C1 segment of cervical spinal cord (tissue), 14 donors: ENCODE results near the gene ZNF512B.
A peak's percentile ranks its signal among the peaks of the same experiment; 100 is the strongest.
"Not testable (repeated sequence)": the region's sequence is repeated elsewhere in the genome, so short reads cannot be mapped to it uniquely, and the experiment has no call there.

Experiments used
- DNase-seq, 14 donors: peaks; one replicate each; lab custom pipeline; 2025; lab: John Stamatoyannopoulos, UW

Gene ZNF512B

GRCh38 chr20:63969838-63970713 is at the start of gene ZNF512B:
TSS of gene ZNF512B (minus strand) at chr20:63969930. CDS start at chr20:63967950, 1,980 bp downstream.
- peak in 5 of 14 donors; percentile 18 to 57 (median 25) for DNase-seq

- DNase-seq = no peak
These were observed 45.9 kb upstream of the ZNF512B start for GRCh38 chr20:64015635-64016034.

GRCh38 chr20:64012385-64013154 is 42.8 kb upstream of the ZNF512B start:
- not testable (repeated sequence) for DNase-seq

GRCh38 chr20:64011366-64011779 is 41.6 kb upstream of the ZNF512B start:
- DNase-seq = no peak

GRCh38 chr20:64010711-64011237 is 41.0 kb upstream of the ZNF512B start:
- no peak for DNase-seq

GRCh38 chr20:64009811-64010387 is 40.2 kb upstream of the ZNF512B start:
- DNase-seq = no peak

- no peak for DNase-seq
These were observed 37.2 kb upstream of the ZNF512B start for GRCh38 chr20:64006902-64007301.

- peak in 6 of 14 donors; percentile 0 to 22 (median 6) for DNase-seq
These were observed 36.8 kb upstream of the ZNF512B start for GRCh38 chr20:64006490-64006889.

GRCh38 chr20:64005394-64005793 is 35.7 kb upstream of the ZNF512B start:
- no peak for DNase-seq

- no peak for DNase-seq
These were observed 34.4 kb upstream of the ZNF512B start for GRCh38 chr20:64003960-64004725.

- DNase-seq = peak in 3 of 14 donors; percentile 32 to 99 (median 43)
These were observed 31.9 kb upstream of the ZNF512B start for GRCh38 chr20:64001607-64002011.

- peak in 2 of 14 donors; percentile 30 to 96 for DNase-seq
These were observed 31.2 kb upstream of the ZNF512B start for GRCh38 chr20:64000906-64001305.

GRCh38 chr20:63982937-63983336 is 13.2 kb upstream of the ZNF512B start:
- no peak for DNase-seq

- DNase-seq = peak; percentile 55 to 95 (median 86)
These were observed 11.3 kb upstream of the ZNF512B start, which contains the start of gene PRPF6 for GRCh38 chr20:63980806-63981728. TSS of gene PRPF6 (plus strand) at chr20:63981132. CDS start at chr20:63981246, 114 bp downstream.

GRCh38 chr20:63980317-63980805 is 10.6 kb upstream of the ZNF512B start:
- DNase-seq = no peak

- DNase-seq = peak in 2 of 14 donors; percentile 36 to 41
These were observed 10.0 kb upstream of the ZNF512B start, which contains the start of gene SAMD10 for GRCh38 chr20:63979557-63980316. TSS of gene SAMD10 (minus strand) at chr20:63979642. CDS start at chr20:63979467, 175 bp downstream.

GRCh38 chr20:63979229-63979556 is 9.5 kb upstream of the ZNF512B start:
- no peak for DNase-seq

GRCh38 chr20:63978319-63979228 is 8.8 kb upstream of the ZNF512B start:
- peak in 1 of 14 donors; percentile 56 for DNase-seq
